ENCODE results near the gene HARS1.
"Not testable (repeated sequence)": the region's sequence is repeated elsewhere in the genome, so short reads cannot be mapped to it uniquely, and the experiment has no call there.

DNA sequence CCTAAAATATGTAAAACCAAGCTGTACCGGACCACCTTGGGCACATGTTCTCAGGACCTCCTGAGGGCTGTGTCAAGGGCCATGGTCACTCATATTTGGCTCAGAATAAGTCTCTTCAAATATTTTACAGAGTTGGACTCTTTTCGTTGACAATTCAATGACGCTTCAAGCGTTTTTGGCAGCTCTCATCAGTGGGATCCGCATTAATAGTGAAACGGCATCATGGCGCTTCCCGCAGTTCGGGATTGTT, 52.3 kb downstream of the HARS1 start:
- TF ChIP-seq, protein P1, sequence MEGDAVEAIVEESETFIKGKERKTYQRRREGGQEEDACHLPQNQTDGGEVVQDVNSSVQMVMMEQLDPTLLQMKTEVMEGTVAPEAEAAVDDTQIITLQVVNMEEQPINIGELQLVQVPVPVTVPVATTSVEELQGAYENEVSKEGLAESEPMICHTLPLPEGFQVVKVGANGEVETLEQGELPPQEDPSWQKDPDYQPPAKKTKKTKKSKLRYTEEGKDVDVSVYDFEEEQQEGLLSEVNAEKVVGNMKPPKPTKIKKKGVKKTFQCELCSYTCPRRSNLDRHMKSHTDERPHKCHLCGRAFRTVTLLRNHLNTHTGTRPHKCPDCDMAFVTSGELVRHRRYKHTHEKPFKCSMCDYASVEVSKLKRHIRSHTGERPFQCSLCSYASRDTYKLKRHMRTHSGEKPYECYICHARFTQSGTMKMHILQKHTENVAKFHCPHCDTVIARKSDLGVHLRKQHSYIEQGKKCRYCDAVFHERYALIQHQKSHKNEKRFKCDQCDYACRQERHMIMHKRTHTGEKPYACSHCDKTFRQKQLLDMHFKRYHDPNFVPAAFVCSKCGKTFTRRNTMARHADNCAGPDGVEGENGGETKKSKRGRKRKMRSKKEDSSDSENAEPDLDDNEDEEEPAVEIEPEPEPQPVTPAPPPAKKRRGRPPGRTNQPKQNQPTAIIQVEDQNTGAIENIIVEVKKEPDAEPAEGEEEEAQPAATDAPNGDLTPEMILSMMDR (IDR thresholded peaks at IDR 0.05; ENCODE audit: insufficient read depth, low read depth, low read length) = not testable (repeated sequence)
- not testable (repeated sequence) for TF ChIP-seq EZH2 (IDR thresholded peaks at IDR 0.05; ENCODE audit: insufficient read depth, low read length)
